ENCODE data around the gene LGALS16.
"Not testable (repeated sequence)": the region's sequence is repeated elsewhere in the genome, so short reads cannot be mapped to it uniquely, and the experiment has no call there.

DNA sequence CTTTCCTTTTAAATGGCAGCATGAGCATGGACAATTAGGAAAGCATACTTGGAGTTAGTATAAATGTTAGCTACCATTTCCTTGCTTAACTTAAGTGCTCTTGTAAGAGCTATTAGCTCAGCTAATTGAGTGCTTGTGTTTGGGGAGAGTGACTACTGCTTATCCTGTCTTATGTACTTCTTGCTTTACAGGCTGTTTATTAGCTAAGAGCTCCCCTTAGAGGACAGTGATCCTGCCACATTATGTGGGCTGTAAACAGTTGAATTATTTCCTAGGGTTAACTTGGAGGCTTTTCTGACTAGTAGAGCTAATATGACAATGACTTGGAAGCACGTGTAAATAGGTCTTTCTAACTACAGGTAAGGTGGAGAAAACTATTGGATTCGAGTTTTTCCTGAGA is 28.1 kb upstream of the LGALS16 start:
- not testable (repeated sequence) for TF ChIP-seq CTCF, POLR2A (IDR thresholded peaks at IDR 0.05)

All from esophagus squamous epithelium (tissue), 4 donors.